GM18870 (cell line): ENCODE measurements around the gene CD22.
"Not testable (repeated sequence)": the region's sequence is repeated elsewhere in the genome, so short reads cannot be mapped to it uniquely, and the experiment has no call there.

Experiments
- ATAC-seq: cut with Tn5 transposase; IDR thresholded peaks from one replicate; pipeline ENCODE4 v1.9.1; 2021; ENCODE audit warnings: moderate library complexity; ENCODE audit not compliant: unreplicated experiment

Gene CD22

GRCh38 chr19:35357867-35358573, 29.0 kb downstream of the CD22 start, which contains the start of gene FFAR3:
FFAR3 (plus strand) TSS chr19:35358460; CDS start chr19:35358891, 431 bp downstream.
- no peak for ATAC-seq

GRCh38 chr19:35358834-35359233, 29.8 kb downstream of the CD22 start:
- ATAC-seq, result not testable (repeated sequence)

GRCh38 chr19:35359395-35359794, 30.4 kb downstream of the CD22 start:
- not testable (repeated sequence) for ATAC-seq

GRCh38 chr19:35360081-35360480, 31.1 kb downstream of the CD22 start:
- ATAC-seq, result not testable (repeated sequence)

GRCh38 chr19:35360880-35361420, 32.0 kb downstream of the CD22 start:
- no peak for ATAC-seq

DNA sequence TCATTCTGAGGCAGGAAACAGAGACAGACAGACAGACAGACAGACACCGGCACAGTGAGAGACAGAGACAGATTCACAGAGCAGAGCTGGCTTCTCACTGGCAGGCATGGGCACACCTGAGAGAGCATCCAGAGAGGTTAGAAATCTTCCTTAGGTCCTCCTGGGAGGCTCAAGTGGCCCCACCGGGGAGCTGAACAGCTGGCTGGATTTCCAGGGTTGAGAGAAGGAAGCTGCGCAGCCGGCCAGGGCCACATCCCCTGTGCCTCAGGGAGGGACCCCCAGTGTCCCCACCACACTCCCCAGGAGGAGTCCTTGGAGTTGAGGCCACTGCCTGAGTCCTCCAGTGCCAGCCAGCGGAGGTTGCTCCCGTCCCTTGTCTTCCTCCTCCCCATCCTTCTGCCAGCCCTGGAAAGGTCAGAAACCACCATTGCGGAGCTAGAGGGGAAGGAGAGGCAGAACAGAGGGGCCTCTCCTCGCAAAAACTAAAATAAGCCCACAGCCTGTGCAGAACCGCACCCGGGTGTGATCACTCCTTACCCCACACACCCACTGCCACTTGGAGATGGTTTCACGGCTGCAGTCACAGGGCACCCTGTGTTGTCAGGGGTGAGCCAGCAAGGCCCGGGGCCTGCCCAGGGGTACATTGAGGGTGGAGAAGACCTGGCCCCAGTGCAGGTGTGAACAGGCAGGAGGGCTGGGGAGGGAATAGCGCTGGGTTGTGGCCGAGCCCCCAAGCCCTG, 33.4 kb downstream of the CD22 start:
- no peak for ATAC-seq

DNA sequence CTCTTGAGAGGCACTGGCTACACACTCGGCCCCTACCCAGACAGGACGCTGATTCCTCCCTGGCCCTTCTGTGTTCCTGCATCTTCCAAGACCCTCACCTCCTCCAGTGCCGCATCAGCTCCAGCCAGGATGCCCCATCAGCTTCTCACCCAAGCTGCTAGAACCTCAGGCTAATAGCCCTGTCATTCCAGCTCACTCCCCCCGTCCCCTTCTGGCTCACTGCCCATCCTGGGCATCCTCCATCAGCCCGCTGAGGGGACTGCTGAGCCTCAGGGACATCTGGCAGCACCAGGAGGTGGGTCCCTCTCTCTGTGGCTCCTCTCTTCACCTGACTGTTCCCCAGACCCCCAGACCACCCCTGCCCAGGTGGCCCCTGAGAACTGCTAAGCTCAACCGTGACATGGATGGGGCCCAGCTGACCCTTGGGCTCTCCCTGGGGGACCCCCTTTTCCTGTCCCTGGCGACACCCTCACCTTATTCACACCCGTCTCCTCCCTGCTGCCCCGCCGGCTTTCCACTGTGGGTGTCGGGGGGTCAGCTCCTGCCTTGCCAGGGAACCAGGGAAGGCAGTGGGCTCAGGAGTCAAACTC, 34.1 kb downstream of the CD22 start:
- ATAC-seq, result no peak

DNA sequence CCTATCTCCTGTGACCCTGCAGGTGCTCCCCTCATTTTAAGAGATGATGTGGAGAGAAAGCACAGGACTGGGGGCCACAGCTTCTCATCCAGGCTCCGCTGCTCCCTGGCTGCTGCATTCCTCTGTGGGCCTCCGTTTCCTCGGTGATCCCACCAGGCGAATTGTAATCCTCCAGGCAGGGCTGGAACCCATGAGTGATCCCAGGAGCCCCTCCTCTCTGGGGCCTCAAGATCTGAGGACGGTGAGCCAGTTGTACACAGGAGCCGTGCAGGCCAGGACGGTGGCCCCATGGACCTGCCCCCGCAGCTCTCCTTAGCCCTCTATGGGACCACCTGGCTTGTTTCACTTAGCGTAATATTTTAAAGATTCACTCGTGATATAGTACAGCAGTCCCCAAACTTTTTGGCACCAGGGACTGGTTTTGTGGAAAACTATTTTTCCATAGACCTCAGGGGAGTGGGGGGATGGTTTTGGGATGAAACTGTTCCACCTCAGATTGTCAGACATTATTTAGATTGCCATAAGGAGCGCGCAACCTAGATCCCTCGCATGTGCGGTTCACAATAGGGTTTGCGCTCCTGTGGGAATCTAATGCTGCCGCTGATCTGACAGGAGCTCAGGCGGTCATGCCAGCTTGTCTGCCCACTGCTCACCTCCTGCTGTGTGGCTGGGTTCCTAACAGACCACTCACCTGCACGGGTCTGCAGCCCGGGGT, 34.9 kb downstream of the CD22 start:
- no peak for ATAC-seq

GRCh38 chr19:35365303-35365702, 36.3 kb downstream of the CD22 start:
- ATAC-seq, result no peak

DNA sequence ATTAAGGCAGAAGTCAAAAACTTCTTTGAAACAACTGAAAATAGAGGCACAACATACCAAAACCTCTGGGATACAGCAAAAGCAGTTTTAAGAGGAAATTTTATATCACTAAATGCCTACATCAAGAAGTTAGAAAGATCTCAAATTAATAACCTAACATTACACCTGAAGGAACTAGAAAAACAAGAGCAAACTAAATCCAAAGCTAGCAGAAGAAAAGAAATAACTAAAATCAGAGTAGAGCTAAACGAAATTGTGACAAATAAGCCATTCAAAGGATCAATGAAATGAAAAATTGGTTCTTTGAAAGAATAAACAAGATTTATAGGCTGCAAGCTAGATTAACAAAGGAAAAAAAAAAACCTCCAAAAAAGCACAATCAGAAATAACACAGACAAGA, 39.4 kb downstream of the CD22 start:
- no peak for ATAC-seq

- ATAC-seq, result no peak
These were observed 40.5 kb downstream of the CD22 start for GRCh38 chr19:35369522-35369921.

GRCh38 chr19:35370722-35371121, 41.7 kb downstream of the CD22 start, which contains the start of gene GPR42:
GPR42 (plus strand) TSS chr19:35371068; CDS start chr19:35371360, 292 bp downstream.
- no peak for ATAC-seq

DNA sequence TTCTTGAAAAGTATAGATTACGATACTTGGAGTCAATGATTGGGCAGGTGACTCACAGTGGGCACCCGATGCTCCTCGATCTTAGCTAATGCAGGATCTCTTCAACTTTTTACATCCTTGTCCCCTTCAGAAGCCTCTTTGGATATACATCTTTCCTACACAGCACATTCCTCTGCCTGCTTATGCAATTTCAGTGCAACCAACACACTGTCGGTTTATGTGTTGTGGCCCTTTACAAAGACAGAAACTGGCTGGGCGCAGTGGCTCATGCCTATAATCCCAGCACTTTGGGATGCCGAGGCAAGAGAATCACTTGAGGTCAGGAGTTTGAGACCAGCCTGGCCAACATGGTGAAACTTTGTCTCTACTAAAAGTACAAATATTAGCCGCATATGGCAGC, 44.5 kb downstream of the CD22 start:
- no peak for ATAC-seq

GRCh38 chr19:35374031-35374430, 45.0 kb downstream of the CD22 start:
- not testable (repeated sequence) for ATAC-seq

- no peak for ATAC-seq
These were observed 46.7 kb downstream of the CD22 start for GRCh38 chr19:35375505-35376307.

DNA sequence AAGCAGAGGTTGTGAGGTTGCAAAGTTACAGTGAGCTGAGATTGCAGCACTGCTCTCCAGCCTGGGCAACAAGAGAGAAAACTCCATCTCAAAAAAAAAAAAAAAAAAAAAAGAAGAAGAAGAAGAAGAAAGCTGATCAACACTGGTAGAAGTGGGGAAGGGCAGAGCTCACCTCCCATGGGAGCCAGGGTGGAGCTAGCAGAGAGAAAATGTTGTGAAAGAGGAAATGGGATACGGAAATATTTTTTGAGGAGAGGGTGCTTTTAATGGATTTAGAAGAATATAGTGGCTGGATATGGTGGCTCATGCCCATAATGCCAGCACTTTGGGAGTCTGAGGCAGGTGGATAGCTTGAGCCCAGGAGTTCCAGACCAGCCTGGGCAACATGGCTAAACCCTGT, 48.7 kb downstream of the CD22 start:
- no peak for ATAC-seq

GRCh38 chr19:35378356-35378755, 49.4 kb downstream of the CD22 start:
- no peak for ATAC-seq

DNA sequence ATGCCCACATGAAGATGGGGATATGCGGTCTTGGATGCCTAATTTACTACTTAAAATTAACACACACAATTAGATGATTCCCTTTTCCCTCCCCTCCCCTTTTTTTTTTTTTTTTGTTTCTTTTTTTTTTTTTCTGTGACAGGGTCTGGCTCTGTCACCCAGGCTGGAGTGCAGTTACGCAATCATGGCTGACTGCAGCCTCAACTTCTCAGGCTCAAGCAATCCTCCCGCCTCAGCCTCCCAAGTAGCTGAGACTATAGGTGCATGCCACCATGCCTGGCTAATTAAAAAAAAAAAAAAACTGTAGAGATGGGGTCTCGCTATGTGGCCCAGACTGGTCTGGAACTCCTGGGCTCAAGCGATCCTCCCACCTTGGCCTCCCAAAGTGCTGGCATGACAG, 50.6 kb downstream of the CD22 start:
- not testable (repeated sequence) for ATAC-seq

DNA sequence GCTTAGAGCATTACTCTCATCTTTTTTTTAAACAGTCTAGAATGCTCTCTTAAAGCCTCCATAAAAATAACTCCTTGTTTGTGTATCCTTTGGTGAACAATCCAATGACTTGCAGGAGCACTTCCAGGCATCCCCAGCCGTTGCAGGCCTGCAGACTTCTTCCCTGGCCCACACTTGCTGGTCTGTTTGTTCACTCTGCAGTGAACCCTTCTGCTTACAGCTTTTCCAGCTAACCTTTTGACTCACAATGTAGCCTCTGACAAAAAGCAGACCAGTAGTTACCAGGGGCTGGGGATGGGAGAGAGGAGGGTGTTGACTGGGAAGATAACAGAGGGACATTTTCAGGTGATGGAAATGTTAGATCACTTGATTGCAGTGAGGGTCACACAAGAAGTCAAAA, 51.0 kb downstream of the CD22 start:
- no peak for ATAC-seq

DNA sequence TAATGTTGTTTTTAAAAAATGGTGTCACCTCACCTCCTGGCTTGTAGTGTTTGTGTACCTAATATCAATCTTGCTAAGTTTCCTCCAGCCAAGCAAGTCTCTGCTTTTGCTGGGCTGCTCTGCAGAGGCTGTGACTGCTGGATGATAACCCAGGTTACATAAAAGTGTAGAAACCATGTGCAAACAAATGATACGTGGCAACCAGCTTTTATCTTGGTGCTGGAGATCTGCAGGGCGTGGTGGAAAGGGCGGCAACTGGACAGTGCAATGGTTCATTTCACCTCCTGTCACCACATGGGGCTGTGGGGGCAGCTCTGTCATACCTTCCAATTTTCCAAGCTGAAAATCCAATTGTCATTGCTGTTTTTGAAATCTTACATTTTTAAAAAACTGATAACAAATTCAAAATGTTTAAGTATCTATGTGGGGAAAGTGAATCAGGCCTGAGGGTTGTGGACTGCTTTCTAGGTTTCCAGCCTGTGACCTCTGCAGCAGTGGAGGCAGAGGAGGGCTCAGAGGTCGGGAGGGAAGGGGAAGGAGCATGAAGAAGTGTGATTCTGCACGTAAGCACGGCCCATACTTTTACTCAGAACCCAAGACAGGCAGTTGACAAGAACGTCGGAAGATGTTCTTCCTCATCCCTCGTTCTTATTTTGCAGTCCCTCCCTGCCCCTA, 51.6 kb downstream of the CD22 start:
- ATAC-seq, result no peak
